GM12878 (cell line): ENCODE data around the gene POLDIP3. TPM values are rescaled to one million over a fixed set of nuclear protein-coding genes. Genes with fewer than 3 reads are reported as not detected.

Experiments
- ATAC-seq: fragments of 200-7000 bp; cut with Tn5 transposase; 3 replicates; pipeline ENCODE4 v1.9.1; 2020; ENCODE audit warnings: mild to moderate bottlenecking, moderate library complexity
- BruUV-seq: library from RNA; stranded (reverse); fragments of 400-500 nt; replicated peaks from 2 replicates; lab custom pipeline; 2021; lab: Mats Ljungman, UMichigan
- CTCF ChIA-PET: fragments of 300-600 bp; sonication (Branson Sonifier 250); formaldehyde crosslinking; extraction: SDS; loops from one replicate; lab custom pipeline; 2021; ENCODE audit warnings: inconsistent platforms; lab: Yijun Ruan, JAX
- POLR2A ChIA-PET: fragments of 350-600 bp; formaldehyde crosslinking; extraction: SDS; loops from one replicate; lab custom pipeline; 2021; ENCODE audit warnings: inconsistent platforms; lab: Charles Lee
- RAD21 ChIA-PET: fragments of 300-600 bp; sonication (Branson Sonifier 250); formaldehyde crosslinking; loops from one replicate; lab custom pipeline; 2023; ENCODE audit warnings: antibody characterized with exemption; ENCODE audit not compliant: unreplicated experiment; lab: Charles Lee
- SMC1A ChIA-PET: fragments of 300-600 bp; sonication (Branson Sonifier 250); formaldehyde crosslinking; loops from one replicate; lab custom pipeline; 2023; ENCODE audit not compliant: unreplicated experiment, uncharacterized antibody; lab: Charles Lee
- DNase-seq: peaks from one replicate; pipeline ENCODE4 v3.0.0-alpha.2; 2011; ENCODE audit warnings: low read depth, low spot score
- FAIRE-seq: peaks from 3 replicates; lab custom pipeline; 2011; peaks lifted over from hg19 to GRCh38; lab: Jason Lieb, UNC
- H2AFZ ChIP-seq: 2 replicates; pipeline ENCODE4 v1.6.0; 2011; ENCODE audit warnings: low read depth, low read length, control low read depth; ENCODE audit not compliant: control insufficient read depth
- H3K27ac ChIP-seq: 2 replicates; pipeline ENCODE4 v1.5.1; 2011; ENCODE audit warnings: control low read depth; ENCODE audit not compliant: control insufficient read depth, insufficient read depth
- H3K27me3 ChIP-seq, 2 experiments: replicated peaks in 1 of 2; 2 replicates each; pipeline versions ENCODE4 v1.6.0 to v1.6.1; 2011; ENCODE audit warnings: low read length in 1 of 2; ENCODE audit not compliant: control insufficient read depth in 2 of 2, insufficient read depth in 2 of 2
- H3K36me3 ChIP-seq, 2 experiments: 2 replicates each; pipeline ENCODE4 v1.5.1; 2011; ENCODE audit warnings: low read length in 1 of 2; ENCODE audit not compliant: control insufficient read depth in 2 of 2, insufficient read depth in 2 of 2
- H3K4me1 ChIP-seq: 2 replicates; pipeline ENCODE4 v1.6.1; 2011; ENCODE audit warnings: mild to moderate bottlenecking, low read length, moderate library complexity, mixed read lengths; ENCODE audit not compliant: control insufficient read depth, insufficient read depth
- H3K4me2 ChIP-seq: 2 replicates; pipeline ENCODE4 v1.6.0; 2011; ENCODE audit warnings: control low read depth; ENCODE audit not compliant: control insufficient read depth, insufficient read depth
- H3K4me3 ChIP-seq: fragments of 200-600 bp; sonication (generic); 2 replicates; pipeline ENCODE4 v1.5.1; 2016
- H3K79me2 ChIP-seq: 2 replicates; pipeline ENCODE4 v1.6.0; 2011; ENCODE audit warnings: low read length; ENCODE audit not compliant: control insufficient read depth, insufficient read depth
- H3K9ac ChIP-seq: 2 replicates; pipeline ENCODE4 v1.8.0; 2011; ENCODE audit warnings: low read length, control low read depth, mixed read lengths; ENCODE audit not compliant: control insufficient read depth, insufficient read depth
- H3K9me3 ChIP-seq: replicated peaks from 3 replicates; pipeline ENCODE4 v1.5.1; 2011; ENCODE audit warnings: mild to moderate bottlenecking, low read length; ENCODE audit not compliant: control insufficient read depth, insufficient read depth
- H4K20me1 ChIP-seq: 2 replicates; pipeline ENCODE4 v1.6.0; 2011; ENCODE audit not compliant: control insufficient read depth, insufficient read depth
- BCL11A ChIP-seq: IDR thresholded peaks from 2 replicates; pipeline ENCODE4 v1.6.1; 2011; ENCODE audit warnings: low read depth, low read length
- POLR2AphosphoS2 ChIP-seq: IDR thresholded peaks from 2 replicates; pipeline ENCODE4 v1.6.1; 2011; ENCODE audit warnings: low read depth, mild to moderate bottlenecking, low read length, improper control_type of control experiment, moderate library complexity
- RAD21 ChIP-seq: IDR thresholded peaks from 2 replicates; pipeline ENCODE4 v1.6.1; 2011; ENCODE audit warnings: mild to moderate bottlenecking, low read depth, low read length, moderate library complexity; ENCODE audit not compliant: insufficient read depth
- WGBS: methylation state at CpG from one replicate; pipeline ENCODE4 v1.1.6; 2016; ENCODE audit warnings: low lambda C conversion rate; ENCODE audit not compliant: insufficient replicate concordance, insufficient coverage; ENCODE audit errors: missing lambda C conversion rate; 5-methylcytosine and 5-hydroxymethylcytosine counted together
- in situ Hi-C: fragments of 300-500 bp; cut with MboI; formaldehyde crosslinking; loops from 9 replicates; pipeline ENCODE4 v1.14.3; 2018; ENCODE audit warnings: mixed read lengths
- intact Hi-C: fragments of 100-400 bp; cut with micrococcal nuclease; formaldehyde crosslinking; loops from one replicate; pipeline ENCODE4 v1.14.2; 2022; ENCODE audit not compliant: unreplicated experiment
- polyA plus RNA-seq, 11 experiments: library from polyadenylated mRNA; depleted of rRNA in 4 of 11; unstranded in 6 of 11; stranded (reverse) in 5 of 11; fragments of >200 nt; fragmentation: Nextera tagmentation in 4 of 11; fragmentation: Illumina TruSeq in 1 of 11; extraction: Ambion mirVana in 4 of 11; extraction: Trizol in 1 of 11; gene quantifications; 1 replicate in 1 of 11; 2 replicates in 10 of 11; pipeline versions ENCODE4 v1.2.1 to v1.2.3, GENCODE V29; 2011 to 2016; ENCODE audit warnings: inconsistent platforms in 2 of 11, missing spikeins in 2 of 11, low read depth in 1 of 11
- total RNA-seq, 4 experiments: library from RNA; depleted of rRNA in 3 of 4; stranded (reverse); fragments of >200 nt in 3 of 4; fragmentation: Illumina TruSeq in 1 of 4; extraction: Trizol in 1 of 4; gene quantifications; 2 replicates each; pipeline versions ENCODE4 v1.2.1 to v1.2.3, GENCODE V29; 2013 to 2021
- TF ChIP-seq, protein P1 (sequence below): fragments of 450-650 bp; IDR thresholded peaks from 2 replicates; pipeline ENCODE4 v1.6.1; 2017; ENCODE audit warnings: mild to moderate bottlenecking, low read depth, inconsistent platforms; ENCODE audit not compliant: poor library complexity, severe bottlenecking
- TF ChIP-seq, protein P2 (sequence below): IDR thresholded peaks from 2 replicates; pipeline ENCODE4 v1.6.1; 2012; ENCODE audit warnings: improper control_type of control experiment, low read depth, low read length; ENCODE audit not compliant: insufficient replicate concordance
- TF ChIP-seq, protein P3 (sequence below): fragments of 450-650 bp; formaldehyde crosslinking; IDR thresholded peaks from 2 replicates; pipeline ENCODE4 v1.5.0; 2022; ENCODE audit warnings: mild to moderate bottlenecking, missing genetic modification characterization
- TF ChIP-seq, protein P4 (sequence below): fragments of 450-650 bp; formaldehyde crosslinking; IDR thresholded peaks from 2 replicates; pipeline ENCODE4 v1.4.0; 2020; ENCODE audit warnings: mild to moderate bottlenecking, moderate library complexity

Gene POLDIP3
- total and polyA plus RNA-seq, 10 of the 15 experiments (the other 5 are each of a cell fraction or from before 2014, with no cell fraction given): 14.8 to 60.2 (median 49.5) TPM

DNA sequence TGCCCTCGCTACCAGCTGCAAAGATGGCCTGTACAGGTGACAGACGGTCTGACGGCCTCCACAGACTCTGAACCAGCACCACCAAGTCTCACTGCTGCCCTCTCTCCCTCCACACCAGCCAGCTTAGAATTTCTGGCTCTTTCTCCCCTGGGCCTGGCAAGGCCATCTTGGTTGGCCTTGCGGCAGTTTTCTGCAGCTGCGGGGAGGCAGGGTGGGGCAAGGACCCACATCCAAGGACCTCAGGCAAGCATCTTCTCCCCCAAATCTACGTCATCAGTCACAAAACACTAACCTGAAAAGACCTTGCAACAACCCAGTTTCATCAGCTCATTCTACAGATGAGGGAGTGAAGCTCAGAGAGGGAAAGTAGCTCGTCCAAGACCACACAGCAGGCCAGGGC, 11.7 kb upstream of the POLDIP3 start:
- Histone ChIP-seq H3K36me3 (peaks cover 11 to 36% of the 10 kb centered on the region in 2 experiments; a peak in 3 of 4 replicates), H3K9me3 (no peaks in the 10 kb centered on the region), H3K27ac (no peak overlapping the region), H3K79me2 (no peaks in the 10 kb centered on the region), H3K4me2 (no peak overlapping the region), H3K9ac (no peak overlapping the region), H3K27me3 (no peaks in the 10 kb centered on the region), H2AFZ (no peak overlapping the region), H3K4me1 (peaks cover 8% of the 10 kb centered on the region), H3K4me3 (no peak overlapping the region), H4K20me1 (no peaks in the 10 kb centered on the region; the same call in none of the 2 replicates)
- in situ Hi-C loops (no loop called here), intact Hi-C loops (no loop called here)
- SMC1A ChIA-PET: no interaction called here
- CTCF ChIA-PET: interaction anchor here (0.6 to 2.1 kb wide), 4 partner anchors 9 to 241 kb away, joined by 3 to 5 read pairs (median 3); no protein-coding TSS in a partner anchor
- FAIRE-seq (no peak), DNase-seq (no peak), ATAC-seq (no peak)
- WGBS: 96% methylated on average over 7 of the region's 7 CpGs
- RAD21 ChIA-PET: no interaction called here
- POLR2A ChIA-PET: interaction anchor here (1.3 kb wide), 1 partner anchor 29 kb away, joined by 5 read pairs; no protein-coding TSS in a partner anchor
- TF ChIP-seq RAD21: no peak
- TF ChIP-seq, protein P1, sequence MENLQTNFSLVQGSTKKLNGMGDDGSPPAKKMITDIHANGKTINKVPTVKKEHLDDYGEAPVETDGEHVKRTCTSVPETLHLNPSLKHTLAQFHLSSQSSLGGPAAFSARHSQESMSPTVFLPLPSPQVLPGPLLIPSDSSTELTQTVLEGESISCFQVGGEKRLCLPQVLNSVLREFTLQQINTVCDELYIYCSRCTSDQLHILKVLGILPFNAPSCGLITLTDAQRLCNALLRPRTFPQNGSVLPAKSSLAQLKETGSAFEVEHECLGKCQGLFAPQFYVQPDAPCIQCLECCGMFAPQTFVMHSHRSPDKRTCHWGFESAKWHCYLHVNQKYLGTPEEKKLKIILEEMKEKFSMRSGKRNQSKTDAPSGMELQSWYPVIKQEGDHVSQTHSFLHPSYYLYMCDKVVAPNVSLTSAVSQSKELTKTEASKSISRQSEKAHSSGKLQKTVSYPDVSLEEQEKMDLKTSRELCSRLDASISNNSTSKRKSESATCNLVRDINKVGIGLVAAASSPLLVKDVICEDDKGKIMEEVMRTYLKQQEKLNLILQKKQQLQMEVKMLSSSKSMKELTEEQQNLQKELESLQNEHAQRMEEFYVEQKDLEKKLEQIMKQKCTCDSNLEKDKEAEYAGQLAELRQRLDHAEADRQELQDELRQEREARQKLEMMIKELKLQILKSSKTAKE: no peak
- TF ChIP-seq, protein P2, sequence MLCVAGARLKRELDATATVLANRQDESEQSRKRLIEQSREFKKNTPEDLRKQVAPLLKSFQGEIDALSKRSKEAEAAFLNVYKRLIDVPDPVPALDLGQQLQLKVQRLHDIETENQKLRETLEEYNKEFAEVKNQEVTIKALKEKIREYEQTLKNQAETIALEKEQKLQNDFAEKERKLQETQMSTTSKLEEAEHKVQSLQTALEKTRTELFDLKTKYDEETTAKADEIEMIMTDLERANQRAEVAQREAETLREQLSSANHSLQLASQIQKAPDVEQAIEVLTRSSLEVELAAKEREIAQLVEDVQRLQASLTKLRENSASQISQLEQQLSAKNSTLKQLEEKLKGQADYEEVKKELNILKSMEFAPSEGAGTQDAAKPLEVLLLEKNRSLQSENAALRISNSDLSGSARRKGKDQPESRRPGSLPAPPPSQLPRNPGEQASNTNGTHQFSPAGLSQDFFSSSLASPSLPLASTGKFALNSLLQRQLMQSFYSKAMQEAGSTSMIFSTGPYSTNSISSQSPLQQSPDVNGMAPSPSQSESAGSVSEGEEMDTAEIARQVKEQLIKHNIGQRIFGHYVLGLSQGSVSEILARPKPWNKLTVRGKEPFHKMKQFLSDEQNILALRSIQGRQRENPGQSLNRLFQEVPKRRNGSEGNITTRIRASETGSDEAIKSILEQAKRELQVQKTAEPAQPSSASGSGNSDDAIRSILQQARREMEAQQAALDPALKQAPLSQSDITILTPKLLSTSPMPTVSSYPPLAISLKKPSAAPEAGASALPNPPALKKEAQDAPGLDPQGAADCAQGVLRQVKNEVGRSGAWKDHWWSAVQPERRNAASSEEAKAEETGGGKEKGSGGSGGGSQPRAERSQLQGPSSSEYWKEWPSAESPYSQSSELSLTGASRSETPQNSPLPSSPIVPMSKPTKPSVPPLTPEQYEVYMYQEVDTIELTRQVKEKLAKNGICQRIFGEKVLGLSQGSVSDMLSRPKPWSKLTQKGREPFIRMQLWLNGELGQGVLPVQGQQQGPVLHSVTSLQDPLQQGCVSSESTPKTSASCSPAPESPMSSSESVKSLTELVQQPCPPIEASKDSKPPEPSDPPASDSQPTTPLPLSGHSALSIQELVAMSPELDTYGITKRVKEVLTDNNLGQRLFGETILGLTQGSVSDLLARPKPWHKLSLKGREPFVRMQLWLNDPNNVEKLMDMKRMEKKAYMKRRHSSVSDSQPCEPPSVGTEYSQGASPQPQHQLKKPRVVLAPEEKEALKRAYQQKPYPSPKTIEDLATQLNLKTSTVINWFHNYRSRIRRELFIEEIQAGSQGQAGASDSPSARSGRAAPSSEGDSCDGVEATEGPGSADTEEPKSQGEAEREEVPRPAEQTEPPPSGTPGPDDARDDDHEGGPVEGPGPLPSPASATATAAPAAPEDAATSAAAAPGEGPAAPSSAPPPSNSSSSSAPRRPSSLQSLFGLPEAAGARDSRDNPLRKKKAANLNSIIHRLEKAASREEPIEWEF: no peak
- no peak for TF ChIP-seq POLR2AphosphoS2
- TF ChIP-seq, protein P3, sequence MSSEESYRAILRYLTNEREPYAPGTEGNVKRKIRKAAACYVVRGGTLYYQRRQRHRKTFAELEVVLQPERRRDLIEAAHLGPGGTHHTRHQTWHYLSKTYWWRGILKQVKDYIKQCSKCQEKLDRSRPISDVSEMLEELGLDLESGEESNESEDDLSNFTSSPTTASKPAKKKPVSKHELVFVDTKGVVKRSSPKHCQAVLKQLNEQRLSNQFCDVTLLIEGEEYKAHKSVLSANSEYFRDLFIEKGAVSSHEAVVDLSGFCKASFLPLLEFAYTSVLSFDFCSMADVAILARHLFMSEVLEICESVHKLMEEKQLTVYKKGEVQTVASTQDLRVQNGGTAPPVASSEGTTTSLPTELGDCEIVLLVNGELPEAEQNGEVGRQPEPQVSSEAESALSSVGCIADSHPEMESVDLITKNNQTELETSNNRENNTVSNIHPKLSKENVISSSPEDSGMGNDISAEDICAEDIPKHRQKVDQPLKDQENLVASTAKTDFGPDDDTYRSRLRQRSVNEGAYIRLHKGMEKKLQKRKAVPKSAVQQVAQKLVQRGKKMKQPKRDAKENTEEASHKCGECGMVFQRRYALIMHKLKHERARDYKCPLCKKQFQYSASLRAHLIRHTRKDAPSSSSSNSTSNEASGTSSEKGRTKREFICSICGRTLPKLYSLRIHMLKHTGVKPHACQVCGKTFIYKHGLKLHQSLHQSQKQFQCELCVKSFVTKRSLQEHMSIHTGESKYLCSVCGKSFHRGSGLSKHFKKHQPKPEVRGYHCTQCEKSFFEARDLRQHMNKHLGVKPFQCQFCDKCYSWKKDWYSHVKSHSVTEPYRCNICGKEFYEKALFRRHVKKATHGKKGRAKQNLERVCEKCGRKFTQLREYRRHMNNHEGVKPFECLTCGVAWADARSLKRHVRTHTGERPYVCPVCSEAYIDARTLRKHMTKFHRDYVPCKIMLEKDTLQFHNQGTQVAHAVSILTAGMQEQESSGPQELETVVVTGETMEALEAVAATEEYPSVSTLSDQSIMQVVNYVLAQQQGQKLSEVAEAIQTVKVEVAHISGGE (CRISPR knock-in tag): no peak
- TF ChIP-seq, protein P4, sequence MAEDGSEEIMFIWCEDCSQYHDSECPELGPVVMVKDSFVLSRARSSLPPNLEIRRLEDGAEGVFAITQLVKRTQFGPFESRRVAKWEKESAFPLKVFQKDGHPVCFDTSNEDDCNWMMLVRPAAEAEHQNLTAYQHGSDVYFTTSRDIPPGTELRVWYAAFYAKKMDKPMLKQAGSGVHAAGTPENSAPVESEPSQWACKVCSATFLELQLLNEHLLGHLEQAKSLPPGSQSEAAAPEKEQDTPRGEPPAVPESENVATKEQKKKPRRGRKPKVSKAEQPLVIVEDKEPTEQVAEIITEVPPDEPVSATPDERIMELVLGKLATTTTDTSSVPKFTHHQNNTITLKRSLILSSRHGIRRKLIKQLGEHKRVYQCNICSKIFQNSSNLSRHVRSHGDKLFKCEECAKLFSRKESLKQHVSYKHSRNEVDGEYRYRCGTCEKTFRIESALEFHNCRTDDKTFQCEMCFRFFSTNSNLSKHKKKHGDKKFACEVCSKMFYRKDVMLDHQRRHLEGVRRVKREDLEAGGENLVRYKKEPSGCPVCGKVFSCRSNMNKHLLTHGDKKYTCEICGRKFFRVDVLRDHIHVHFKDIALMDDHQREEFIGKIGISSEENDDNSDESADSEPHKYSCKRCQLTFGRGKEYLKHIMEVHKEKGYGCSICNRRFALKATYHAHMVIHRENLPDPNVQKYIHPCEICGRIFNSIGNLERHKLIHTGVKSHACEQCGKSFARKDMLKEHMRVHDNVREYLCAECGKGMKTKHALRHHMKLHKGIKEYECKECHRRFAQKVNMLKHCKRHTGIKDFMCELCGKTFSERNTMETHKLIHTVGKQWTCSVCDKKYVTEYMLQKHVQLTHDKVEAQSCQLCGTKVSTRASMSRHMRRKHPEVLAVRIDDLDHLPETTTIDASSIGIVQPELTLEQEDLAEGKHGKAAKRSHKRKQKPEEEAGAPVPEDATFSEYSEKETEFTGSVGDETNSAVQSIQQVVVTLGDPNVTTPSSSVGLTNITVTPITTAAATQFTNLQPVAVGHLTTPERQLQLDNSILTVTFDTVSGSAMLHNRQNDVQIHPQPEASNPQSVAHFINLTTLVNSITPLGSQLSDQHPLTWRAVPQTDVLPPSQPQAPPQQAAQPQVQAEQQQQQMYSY (CRISPR knock-in tag): no peak
- no peak for TF ChIP-seq BCL11A
- BruUV-seq: no TSS peak
